Osteocyte (in vitro differentiated cells): Measurements from ENCODE around the gene PPP2R5C. TPM values are rescaled to one million over a fixed set of nuclear protein-coding genes. Genes with fewer than 3 reads are reported as not detected.

Experiments used
- DNase-seq: peaks from one replicate; pipeline ENCODE4 v3.0.0; 2021; ENCODE audit warnings: mixed read lengths; ENCODE audit not compliant: unreplicated experiment; ENCODE audit errors: extremely low spot score
- H3K27ac Mint-ChIP-seq: one replicate; pipeline ENCODE4 v1.8.0; 2021; ENCODE audit warnings: mild to moderate bottlenecking, mixed read lengths; ENCODE audit not compliant: unreplicated experiment
- H3K27me3 Mint-ChIP-seq: one replicate; pipeline ENCODE4 v1.8.0; 2021; ENCODE audit warnings: mixed read lengths; ENCODE audit not compliant: unreplicated experiment
- H3K36me3 Mint-ChIP-seq: one replicate; pipeline ENCODE4 v1.8.0; 2021; ENCODE audit warnings: mixed read lengths; ENCODE audit not compliant: unreplicated experiment
- H3K4me1 Mint-ChIP-seq: one replicate; pipeline ENCODE4 v1.8.0; 2021; ENCODE audit warnings: mixed read lengths; ENCODE audit not compliant: unreplicated experiment
- H3K4me3 Mint-ChIP-seq: one replicate; pipeline ENCODE4 v1.8.0; 2021; ENCODE audit warnings: mild to moderate bottlenecking, moderate library complexity, mixed read lengths; ENCODE audit not compliant: unreplicated experiment
- H3K9me3 Mint-ChIP-seq: one replicate; pipeline ENCODE4 v1.8.0; 2021; ENCODE audit warnings: mixed read lengths; ENCODE audit not compliant: unreplicated experiment
- CTCF ChIP-seq: fragments of 200-600 bp; sonication (generic); IDR thresholded peaks from 2 replicates; pipeline ENCODE4 v1.5.0; 2021; ENCODE audit warnings: antibody characterized with exemption, mild to moderate bottlenecking, moderate library complexity
- total RNA-seq: library from RNA; stranded (reverse); gene quantifications from 2 replicates; pipeline ENCODE4 v1.2.1, GENCODE V29; 2021

PPP2R5C gene
- total RNA-seq, 1 donor from 2014 or later, result 116 TPM

GRCh38 chr14:101780887-101781239, 19.4 kb downstream of the PPP2R5C start:
- Mint-ChIP-seq H3K4me3 (peak overlapping the region; percentile 72), H3K9me3 (no peaks in the 10 kb centered on the region), H3K27me3 (peaks cover 26% of the 10 kb centered on the region), H3K4me1 (peaks cover 3% of the 10 kb centered on the region), H3K36me3 (peaks cover 14% of the 10 kb centered on the region), H3K27ac (no peak overlapping the region)
- no peak for DNase-seq
- TF ChIP-seq CTCF, result no peak

DNA sequence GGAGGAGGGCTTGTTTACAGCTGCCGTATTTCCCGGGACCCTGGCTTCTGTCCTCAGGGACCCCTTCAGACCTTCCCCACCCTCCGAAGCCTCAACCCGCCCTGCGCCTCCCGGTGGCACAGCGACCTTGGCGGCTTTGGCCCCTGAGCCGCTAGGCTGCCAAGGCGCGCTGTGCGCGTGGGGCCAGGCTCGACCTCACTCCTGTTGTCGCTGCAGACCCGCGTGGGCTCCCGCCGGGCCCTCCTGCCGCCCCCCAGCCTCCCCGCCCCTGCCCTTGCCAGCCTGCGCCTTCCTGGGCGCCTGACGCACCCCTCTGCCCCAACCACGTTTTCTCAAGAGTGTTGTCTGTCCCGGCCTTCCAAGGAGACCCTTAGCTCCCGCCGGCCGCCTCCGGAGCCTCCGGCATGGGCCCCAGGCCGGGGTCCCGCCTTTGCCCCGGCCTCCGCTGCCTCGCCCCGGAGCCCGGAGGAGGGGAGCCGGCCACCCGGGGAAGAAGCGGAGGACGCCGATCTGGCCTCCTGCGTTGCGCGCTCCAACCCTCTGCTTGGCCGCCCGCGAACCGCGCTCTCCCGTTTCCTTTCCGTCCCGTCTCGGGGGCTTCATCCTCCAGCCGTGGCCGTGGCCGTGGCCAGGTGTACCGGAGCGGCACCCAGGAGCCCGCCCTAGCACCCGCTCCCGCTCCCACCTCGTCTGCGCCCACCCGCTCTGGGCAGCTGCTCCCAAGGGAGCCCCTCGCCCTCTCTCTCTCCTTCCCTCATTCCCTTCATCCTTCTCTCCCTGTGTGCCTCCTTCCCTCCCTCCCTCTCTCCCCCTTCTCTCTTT, 19.9 kb downstream of the PPP2R5C start:
- peaks cover 12% of the 10 kb centered on the region for H3K36me3 Mint-ChIP-seq
- no peaks in the 10 kb centered on the region for H3K9me3 Mint-ChIP-seq
- H3K27me3 Mint-ChIP-seq, result peaks cover 26% of the 10 kb centered on the region
- peak overlapping the region; percentile 72 for H3K4me3 Mint-ChIP-seq
- TF ChIP-seq CTCF, result no peak
- H3K27ac Mint-ChIP-seq, result no peak overlapping the region
- peaks cover 3% of the 10 kb centered on the region for H3K4me1 Mint-ChIP-seq
- DNase-seq, result no peak

- peak overlapping the region; percentile 22 for H3K4me3 Mint-ChIP-seq
- DNase-seq, result no peak
- H3K4me1 Mint-ChIP-seq, result peaks cover 10% of the 10 kb centered on the region
- H3K36me3 Mint-ChIP-seq, result peaks cover 11% of the 10 kb centered on the region
- no peak for TF ChIP-seq CTCF
- no peak overlapping the region for H3K27ac Mint-ChIP-seq
- H3K9me3 Mint-ChIP-seq, result no peaks in the 10 kb centered on the region
- peaks cover 23% of the 10 kb centered on the region for H3K27me3 Mint-ChIP-seq
Observed at GRCh38 chr14:101783260-101784016, 21.9 kb downstream of the PPP2R5C start.

- Mint-ChIP-seq H3K9me3 (no peaks in the 10 kb centered on the region), H3K4me1 (peaks cover 18% of the 10 kb centered on the region), H3K27ac (no peak overlapping the region), H3K36me3 (peaks cover 5% of the 10 kb centered on the region), H3K4me3 (no peak overlapping the region), H3K27me3 (peaks cover 14% of the 10 kb centered on the region)
- TF ChIP-seq CTCF, result no peak
- DNase-seq, result no peak
Observed at GRCh38 chr14:101784631-101785030, 23.1 kb downstream of the PPP2R5C start.

DNA sequence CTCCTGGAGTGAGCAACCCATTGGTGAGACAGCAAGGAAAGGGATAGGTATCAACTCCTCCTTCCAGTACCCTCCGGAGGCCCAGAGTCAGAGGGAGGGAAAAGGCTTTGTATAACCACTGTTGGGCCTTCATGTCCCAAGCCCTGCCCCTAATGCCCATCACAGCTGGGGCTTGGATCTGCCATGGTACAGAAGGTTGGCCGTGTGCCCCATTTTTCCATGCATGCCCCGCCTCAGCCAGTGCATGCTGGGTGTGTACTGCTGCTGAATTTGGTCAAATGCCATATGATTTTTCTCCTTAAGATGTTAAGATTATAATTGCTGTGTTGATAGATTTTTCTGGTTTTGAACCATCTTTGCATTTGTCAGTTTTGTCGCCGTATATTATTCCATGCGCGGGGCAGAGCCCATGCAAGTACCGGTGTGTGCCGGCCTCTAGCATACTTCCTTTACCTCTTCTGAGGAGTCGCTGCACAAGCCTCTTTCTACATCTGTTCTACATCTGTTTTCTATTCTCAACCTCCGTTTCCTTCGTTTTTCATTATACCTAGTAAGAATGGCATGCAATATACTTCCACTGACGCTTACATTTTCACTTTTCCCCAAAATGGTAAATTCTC, 26.6 kb downstream of the PPP2R5C start:
- H3K36me3 Mint-ChIP-seq, result peaks cover 5% of the 10 kb centered on the region
- TF ChIP-seq CTCF, result no peak
- H3K4me3 Mint-ChIP-seq, result no peak overlapping the region
- H3K9me3 Mint-ChIP-seq, result no peaks in the 10 kb centered on the region
- H3K4me1 Mint-ChIP-seq, result peaks cover 27% of the 10 kb centered on the region
- peaks cover 2% of the 10 kb centered on the region for H3K27me3 Mint-ChIP-seq
- DNase-seq, result no peak
- no peak overlapping the region for H3K27ac Mint-ChIP-seq
